ENCODE data around the gene REEP3.
A peak's percentile ranks its signal among the peaks of the same experiment; 100 is the strongest.

The REEP3 gene

GRCh38 chr10:63555330-63555729, 34.1 kb downstream of the REEP3 start (continued):
- TF ChIP-seq ZNF488 (tag by site-specific recombination; IDR thresholded peaks at IDR 0.05) = no peak
- no peak for TF ChIP-seq ZSCAN18 (tag by site-specific recombination; IDR thresholded peaks at IDR 0.05)
- TF ChIP-seq ZNF837 (tag by site-specific recombination; IDR thresholded peaks at IDR 0.05) = no peak
- no peak for TF ChIP-seq ZNF530 (tag by site-specific recombination; IDR thresholded peaks at IDR 0.05; ENCODE audit: low read depth)
- TF ChIP-seq GLI4 (tag by site-specific recombination; IDR thresholded peaks at IDR 0.05) = no peak
- TF ChIP-seq ZBTB11 (tag by site-specific recombination; conservative IDR thresholded peaks at IDR 0.05; ENCODE audit: low read depth) = no peak
- no peak for TF ChIP-seq ZNF449 (tag by site-specific recombination; IDR thresholded peaks at IDR 0.05)
- TF ChIP-seq ZNF23 (tag by site-specific recombination; IDR thresholded peaks at IDR 0.05; ENCODE audit: borderline replicate concordance) = no peak
- no peak for TF ChIP-seq ZNF571 (tag by site-specific recombination; IDR thresholded peaks at IDR 0.05)
- no peak for TF ChIP-seq ZBTB10 (tag by site-specific recombination; IDR thresholded peaks at IDR 0.05)

GRCh38 chr10:63558132-63558784, 37.1 kb downstream of the REEP3 start:
- H3K9me3 ChIP-seq (ENCODE audit: control insufficient read depth, insufficient read depth, low read depth, low read length) = no peaks in the 10 kb centered on the region
- H3K27ac ChIP-seq (ENCODE audit: extremely low read depth, low read depth, low read length) = no peak overlapping the region
- CTCF ChIA-PET = interaction anchor here (1.0 to 1.3 kb wide), 3 partner anchors 12 to 162 kb away, joined by 3 to 7 read pairs (median 3); no protein-coding TSS in a partner anchor
- no peaks in the 10 kb centered on the region for H3K36me3 ChIP-seq (ENCODE audit: control insufficient read depth in 2 of 2, insufficient read depth in 1 of 2, low read length in 2 of 2)
- no peak overlapping the region for H3K4me3 ChIP-seq (ENCODE audit: low read depth, low read length)
- TF ChIP-seq ZNF529 (tag by site-specific recombination; IDR thresholded peaks at IDR 0.05; ENCODE audit: insufficient replicate concordance) (no peak), ZNF18 (tag by site-specific recombination; IDR thresholded peaks at IDR 0.05) (peak; percentile 59; the same call in 1 of the 2 replicates), ZNF704 (tag by site-specific recombination; IDR thresholded peaks at IDR 0.05) (no peak), ZNF121 (tag by site-specific recombination; IDR thresholded peaks at IDR 0.05) (peak; percentile 90)
- POLR2A ChIA-PET = no interaction called here
- peaks cover 12% of the 10 kb centered on the region for H3K4me1 ChIP-seq (ENCODE audit: control insufficient read depth, insufficient read depth, low read length)
